ENCODE data around the gene NCSTN.

DNA sequence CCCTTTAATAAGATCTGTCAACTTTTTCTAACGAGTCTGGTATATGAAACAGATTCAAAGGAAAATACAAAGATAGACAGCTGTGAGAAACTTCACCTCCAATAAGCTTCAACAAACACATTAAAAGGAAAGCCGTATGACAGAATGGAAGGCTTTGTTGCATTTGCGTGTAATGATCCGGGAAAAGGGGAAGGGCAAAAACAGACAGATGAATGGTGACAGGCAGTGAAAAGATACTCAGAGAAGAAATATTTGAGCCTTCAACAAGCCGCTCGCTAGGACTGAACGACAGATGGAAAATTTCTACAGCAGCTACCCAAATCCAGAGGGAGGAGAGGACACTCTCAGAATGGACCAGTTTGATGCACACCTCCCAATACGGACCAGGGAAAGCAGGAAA is 15.0 kb upstream of the NCSTN start:
- no peak for TF ChIP-seq TAF1 (IDR thresholded peaks at IDR 0.05; ENCODE audit: low read depth, low read length)
- TF ChIP-seq POLR2A (IDR thresholded peaks at IDR 0.05; ENCODE audit: low read depth, low read length): no peak
- no peak for TF ChIP-seq POLR2AphosphoS5 (IDR thresholded peaks at IDR 0.05; ENCODE audit: low read depth, low read length)
- no peak for TF ChIP-seq POU2F2 (IDR thresholded peaks at IDR 0.05; ENCODE audit: low read depth, low read length)
- TF ChIP-seq SPI1 (IDR thresholded peaks at IDR 0.05; ENCODE audit: low read depth, low read length): no peak

Data from GM12891 (cell line).